ENCODE results near the gene RPS6KA1. TPM values are rescaled to one million over a fixed set of nuclear protein-coding genes. Genes with fewer than 3 reads are reported as not detected.
A peak's percentile ranks its signal among the peaks of the same experiment; 100 is the strongest.

RPS6KA1 gene
- total and polyA plus RNA-seq, 10 of the 15 experiments (the other 5 are each of a cell fraction or from before 2014, with no cell fraction given): 5.0 to 136 (median 91.5) TPM

DNA sequence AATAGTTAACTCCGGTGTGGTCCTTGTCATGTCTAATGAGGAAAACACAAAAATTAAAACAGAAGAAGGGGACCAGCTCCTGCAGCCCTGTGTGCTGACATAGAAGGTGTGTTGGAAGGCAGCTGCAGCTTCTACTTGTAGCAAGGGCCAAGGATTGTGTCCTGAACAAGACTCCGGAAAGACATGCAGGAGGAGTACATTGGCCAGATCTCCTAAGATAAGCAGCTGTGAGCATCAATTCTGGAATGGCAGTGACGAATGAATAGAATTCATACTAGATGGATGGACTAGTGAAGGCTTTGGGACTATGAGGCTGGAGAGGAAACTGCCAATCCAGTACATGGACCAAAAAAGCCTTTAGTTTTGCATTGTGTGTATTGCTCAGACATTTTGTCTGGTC is 19.3 kb downstream of the RPS6KA1 start:
- WGBS (ENCODE audit: insufficient coverage, insufficient replicate concordance, low lambda C conversion rate, missing lambda C conversion rate): 92% methylated on average over 3 of the region's 3 CpGs
- TF ChIP-seq, protein P1, sequence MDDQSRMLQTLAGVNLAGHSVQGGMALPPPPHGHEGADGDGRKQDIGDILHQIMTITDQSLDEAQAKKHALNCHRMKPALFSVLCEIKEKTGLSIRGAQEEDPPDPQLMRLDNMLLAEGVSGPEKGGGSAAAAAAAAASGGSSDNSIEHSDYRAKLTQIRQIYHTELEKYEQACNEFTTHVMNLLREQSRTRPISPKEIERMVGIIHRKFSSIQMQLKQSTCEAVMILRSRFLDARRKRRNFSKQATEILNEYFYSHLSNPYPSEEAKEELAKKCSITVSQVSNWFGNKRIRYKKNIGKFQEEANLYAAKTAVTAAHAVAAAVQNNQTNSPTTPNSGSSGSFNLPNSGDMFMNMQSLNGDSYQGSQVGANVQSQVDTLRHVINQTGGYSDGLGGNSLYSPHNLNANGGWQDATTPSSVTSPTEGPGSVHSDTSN (IDR thresholded peaks at IDR 0.05; ENCODE audit: insufficient replicate concordance, low read depth, low read length): no peak
- TF ChIP-seq, protein P2, sequence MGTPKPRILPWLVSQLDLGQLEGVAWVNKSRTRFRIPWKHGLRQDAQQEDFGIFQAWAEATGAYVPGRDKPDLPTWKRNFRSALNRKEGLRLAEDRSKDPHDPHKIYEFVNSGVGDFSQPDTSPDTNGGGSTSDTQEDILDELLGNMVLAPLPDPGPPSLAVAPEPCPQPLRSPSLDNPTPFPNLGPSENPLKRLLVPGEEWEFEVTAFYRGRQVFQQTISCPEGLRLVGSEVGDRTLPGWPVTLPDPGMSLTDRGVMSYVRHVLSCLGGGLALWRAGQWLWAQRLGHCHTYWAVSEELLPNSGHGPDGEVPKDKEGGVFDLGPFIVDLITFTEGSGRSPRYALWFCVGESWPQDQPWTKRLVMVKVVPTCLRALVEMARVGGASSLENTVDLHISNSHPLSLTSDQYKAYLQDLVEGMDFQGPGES (IDR thresholded peaks at IDR 0.05): no peak
- TF ChIP-seq RBBP5 (conservative IDR thresholded peaks at IDR 0.05) (no peak), ZNF207 (IDR thresholded peaks at IDR 0.05; ENCODE audit: borderline replicate concordance) (no peak), SUPT20H (IDR thresholded peaks at IDR 0.05; ENCODE audit: borderline replicate concordance, control insufficient read depth, low read depth, low read length) (no peak), NFYB (IDR thresholded peaks at IDR 0.05; ENCODE audit: insufficient read depth, low read depth, low read length) (no peak), SMARCA5 (IDR thresholded peaks at IDR 0.05) (no peak), TCF7 (IDR thresholded peaks at IDR 0.05; ENCODE audit: borderline replicate concordance) (no peak), CHD1 (IDR thresholded peaks at IDR 0.05; ENCODE audit: low read depth, low read length) (no peak), SMC3 (IDR thresholded peaks at IDR 0.05; ENCODE audit: borderline replicate concordance, low read length) (no peak)
- TF ChIP-seq, protein P3, sequence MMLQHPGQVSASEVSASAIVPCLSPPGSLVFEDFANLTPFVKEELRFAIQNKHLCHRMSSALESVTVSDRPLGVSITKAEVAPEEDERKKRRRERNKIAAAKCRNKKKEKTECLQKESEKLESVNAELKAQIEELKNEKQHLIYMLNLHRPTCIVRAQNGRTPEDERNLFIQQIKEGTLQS (IDR thresholded peaks at IDR 0.05; ENCODE audit: borderline replicate concordance, extremely low read depth, low read depth, low read length): no peak
- TF ChIP-seq, protein P4, sequence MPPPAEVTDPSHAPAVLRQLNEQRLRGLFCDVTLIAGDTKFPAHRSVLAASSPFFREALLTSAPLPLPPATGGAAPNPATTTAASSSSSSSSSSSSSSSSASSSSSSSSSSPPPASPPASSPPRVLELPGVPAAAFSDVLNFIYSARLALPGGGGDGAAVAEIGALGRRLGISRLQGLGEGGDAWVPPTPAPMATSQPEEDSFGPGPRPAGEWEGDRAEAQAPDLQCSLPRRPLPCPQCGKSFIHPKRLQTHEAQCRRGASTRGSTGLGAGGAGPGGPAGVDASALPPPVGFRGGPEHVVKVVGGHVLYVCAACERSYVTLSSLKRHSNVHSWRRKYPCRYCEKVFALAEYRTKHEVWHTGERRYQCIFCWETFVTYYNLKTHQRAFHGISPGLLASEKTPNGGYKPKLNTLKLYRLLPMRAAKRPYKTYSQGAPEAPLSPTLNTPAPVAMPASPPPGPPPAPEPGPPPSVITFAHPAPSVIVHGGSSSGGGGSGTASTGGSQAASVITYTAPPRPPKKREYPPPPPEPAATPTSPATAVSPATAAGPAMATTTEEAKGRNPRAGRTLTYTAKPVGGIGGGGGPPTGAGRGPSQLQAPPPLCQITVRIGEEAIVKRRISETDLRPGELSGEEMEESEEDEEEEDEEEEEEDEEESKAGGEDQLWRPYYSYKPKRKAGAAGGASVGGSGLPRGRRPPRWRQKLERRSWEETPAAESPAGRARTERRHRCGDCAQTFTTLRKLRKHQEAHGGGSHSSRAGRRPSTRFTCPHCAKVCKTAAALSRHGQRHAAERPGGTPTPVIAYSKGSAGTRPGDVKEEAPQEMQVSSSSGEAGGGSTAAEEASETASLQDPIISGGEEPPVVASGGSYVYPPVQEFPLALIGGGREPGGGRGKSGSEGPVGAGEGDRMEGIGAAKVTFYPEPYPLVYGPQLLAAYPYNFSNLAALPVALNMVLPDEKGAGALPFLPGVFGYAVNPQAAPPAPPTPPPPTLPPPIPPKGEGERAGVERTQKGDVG (CRISPR knock-in tag; IDR thresholded peaks at IDR 0.05): no peak
- TF ChIP-seq, protein P5, sequence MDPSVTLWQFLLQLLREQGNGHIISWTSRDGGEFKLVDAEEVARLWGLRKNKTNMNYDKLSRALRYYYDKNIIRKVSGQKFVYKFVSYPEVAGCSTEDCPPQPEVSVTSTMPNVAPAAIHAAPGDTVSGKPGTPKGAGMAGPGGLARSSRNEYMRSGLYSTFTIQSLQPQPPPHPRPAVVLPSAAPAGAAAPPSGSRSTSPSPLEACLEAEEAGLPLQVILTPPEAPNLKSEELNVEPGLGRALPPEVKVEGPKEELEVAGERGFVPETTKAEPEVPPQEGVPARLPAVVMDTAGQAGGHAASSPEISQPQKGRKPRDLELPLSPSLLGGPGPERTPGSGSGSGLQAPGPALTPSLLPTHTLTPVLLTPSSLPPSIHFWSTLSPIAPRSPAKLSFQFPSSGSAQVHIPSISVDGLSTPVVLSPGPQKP (IDR thresholded peaks at IDR 0.05; ENCODE audit: low read depth, low read length): no peak
- Histone ChIP-seq H3K79me2 (ENCODE audit: control insufficient read depth, insufficient read depth, low read length) (peaks cover 46% of the 10 kb centered on the region), H3K4me2 (ENCODE audit: control insufficient read depth, insufficient read depth) (peak overlapping the region; percentile 32; the same call in 1 of the 2 replicates), H3K27me3 (replicated peaks in 1 of 2; ENCODE audit: control insufficient read depth in 2 of 2, insufficient read depth in 2 of 2, low read length in 1 of 2) (no peaks in the 10 kb centered on the region), H3K36me3 (ENCODE audit: control insufficient read depth in 2 of 2, insufficient read depth in 2 of 2, low read length in 1 of 2) (peaks cover 19 to 21% of the 10 kb centered on the region in 2 experiments), H3K4me1 (ENCODE audit: control insufficient read depth, insufficient read depth, low read length) (peaks cover 29% of the 10 kb centered on the region), H3K9me3 (replicated peaks; ENCODE audit: control insufficient read depth, insufficient read depth, low read length) (no peaks in the 10 kb centered on the region), H4K20me1 (ENCODE audit: control insufficient read depth, insufficient read depth) (no peaks in the 10 kb centered on the region), H3K9ac (ENCODE audit: control insufficient read depth, insufficient read depth, low read length) (no peak overlapping the region), H2AFZ (ENCODE audit: control insufficient read depth, low read depth, low read length) (no peak overlapping the region), H3K4me3 (no peak overlapping the region), H3K27ac (ENCODE audit: control insufficient read depth, insufficient read depth) (no peak overlapping the region)
- ChIA-PET POLR2A (interaction anchor here (0.7 to 1.5 kb wide), 4 partner anchors 11 to 581 kb away, joined by 3 to 5 read pairs (median 4); no protein-coding TSS in a partner anchor), CTCF (interaction anchor here (0.8 to 3.5 kb wide), 4 partner anchors 10 to 50 kb away, joined by 3 to 21 read pairs (median 6); no protein-coding TSS in a partner anchor), RAD21 (ENCODE audit: unreplicated experiment) (interaction anchor here (1.0 to 1.2 kb wide), 4 partner anchors 16 to 145 kb away, joined by 3 to 5 read pairs (median 3); no protein-coding TSS in a partner anchor), SMC1A (ENCODE audit: uncharacterized antibody, unreplicated experiment) (interaction anchor here (1.0 to 1.5 kb wide), 3 partner anchors 11 to 51 kb away, joined by 3 to 7 read pairs (median 4); no protein-coding TSS in a partner anchor)
- intact Hi-C loops (cut with micrococcal nuclease; ENCODE audit: unreplicated experiment): no loop called here
- no peak for ATAC-seq
- in situ Hi-C loops (cut with MboI): no loop called here
- DNase-seq (ENCODE audit: low read depth, low spot score): no peak
- BruUV-seq (replicated peaks): TSS peak; percentile 61
- FAIRE-seq: no peak
